GM23248 (cell line): ENCODE results near the gene PVR.

Source experiments
- EZH2 ChIP-seq: fragments of 200-600 bp; sonication (generic); IDR thresholded peaks from 2 replicates; pipeline ENCODE4 v1.6.1; 2018; ENCODE audit warnings: antibody characterized with exemption, mild to moderate bottlenecking; ENCODE audit not compliant: insufficient read depth, poor library complexity, severe bottlenecking
- EZH2phosphoT487 ChIP-seq: fragments of 200-600 bp; sonication (generic); IDR thresholded peaks from 2 replicates; pipeline ENCODE4 v1.6.1; 2018; ENCODE audit warnings: antibody characterized with exemption, moderate library complexity, mild to moderate bottlenecking, low read depth; ENCODE audit not compliant: insufficient read depth

DNA sequence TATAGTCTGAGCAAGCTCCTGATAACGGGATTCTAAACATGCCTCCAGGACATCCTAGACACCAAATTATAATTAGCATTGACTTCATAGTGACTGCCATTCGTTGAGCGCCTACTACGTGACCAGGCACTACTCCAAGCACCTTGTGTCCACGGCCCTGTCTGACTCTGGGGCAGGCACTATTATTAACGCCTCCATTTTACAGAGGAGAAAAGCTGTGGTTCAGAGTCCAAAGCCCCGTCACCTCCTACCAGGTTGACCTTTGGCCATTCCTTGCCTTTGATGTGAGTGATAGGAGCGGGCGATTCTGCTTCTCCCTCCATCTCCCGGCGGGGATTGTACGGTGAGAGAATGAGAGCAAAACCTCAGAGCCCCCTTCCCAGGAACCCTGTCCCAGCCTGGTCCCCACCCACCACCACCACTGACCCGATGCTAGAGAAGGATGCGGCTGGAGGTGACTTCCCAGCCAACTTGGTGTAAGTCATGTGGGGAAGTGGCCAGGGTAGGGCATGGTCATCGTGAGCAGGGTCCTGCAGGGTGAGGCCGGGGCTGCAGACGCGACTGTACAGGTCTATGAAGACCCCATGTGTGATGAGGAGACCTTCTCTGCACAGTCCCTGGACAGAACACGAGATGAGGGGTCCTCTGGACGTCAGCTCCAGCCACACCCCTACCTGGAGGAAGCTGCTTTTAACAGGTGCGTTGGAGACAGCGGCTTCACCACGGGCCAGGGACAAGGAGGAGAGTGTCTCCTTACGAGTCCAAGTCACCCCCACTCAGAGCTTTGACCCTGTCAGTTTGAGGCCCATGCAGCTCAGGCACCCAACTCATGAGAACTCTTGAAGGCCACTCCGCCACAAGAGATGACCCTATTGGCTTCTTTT lies 30.2 kb upstream of the PVR start, which contains the start of gene IGSF23:
- TF ChIP-seq EZH2 (no peak), EZH2phosphoT487 (no peak)
